HepG2 (cell line): ENCODE results near the gene DYSF. TPM values are rescaled to one million over a fixed set of nuclear protein-coding genes. Genes with fewer than 3 reads are reported as not detected.

Source experiments
- ARHGAP35 ChIP-seq: sonication (generic); formaldehyde crosslinking; IDR thresholded peaks from 2 replicates; pipeline ENCODE4 v1.9.0; 2022; ENCODE audit warnings: mild to moderate bottlenecking, inconsistent platforms, moderate library complexity, missing genetic modification reagents, borderline replicate concordance
- CREBL2 ChIP-seq: sonication (generic); formaldehyde crosslinking; IDR thresholded peaks from 2 replicates; pipeline ENCODE4 v1.8.1; 2023; ENCODE audit warnings: missing genetic modification reagents, mild to moderate bottlenecking, borderline replicate concordance
- DMTF1 ChIP-seq: sonication (generic); formaldehyde crosslinking; IDR thresholded peaks from 2 replicates; pipeline ENCODE4 v1.4.0; 2020; ENCODE audit warnings: mild to moderate bottlenecking, missing genetic modification reagents
- DRAP1 ChIP-seq: IDR thresholded peaks from 2 replicates; pipeline ENCODE4 v1.6.1; 2016; ENCODE audit warnings: missing genetic modification reagents, missing compliant biosample characterization
- EP300 ChIP-seq, 3 experiments: sonication (generic) in 1 of 3; formaldehyde crosslinking in 1 of 3; IDR thresholded peaks; 2 replicates each; pipeline versions ENCODE4 v1.5.1 to v1.6.1; 2011 to 2020; ENCODE audit warnings: low read depth in 2 of 3, low read length in 2 of 3, borderline replicate concordance in 1 of 3, improper control_type of control experiment in 1 of 3, mild to moderate bottlenecking in 1 of 3, missing genetic modification reagents in 1 of 3, moderate library complexity in 1 of 3
- HBP1 ChIP-seq: IDR thresholded peaks from 2 replicates; pipeline ENCODE4 v1.6.1; 2016; ENCODE audit warnings: low read depth, control low read depth
- HIC2 ChIP-seq: sonication (generic); formaldehyde crosslinking; IDR thresholded peaks from 2 replicates; pipeline ENCODE4 v1.9.0; 2022; ENCODE audit warnings: low read depth, missing genetic modification reagents
- HIVEP1 ChIP-seq: sonication (generic); formaldehyde crosslinking; IDR thresholded peaks from 2 replicates; pipeline ENCODE4 v1.4.0; 2020; ENCODE audit warnings: mild to moderate bottlenecking, missing genetic modification reagents
- HMG20A ChIP-seq: IDR thresholded peaks from 2 replicates; pipeline ENCODE4 v1.6.1; 2016; ENCODE audit warnings: borderline replicate concordance
- HOXA9 ChIP-seq: sonication (generic); formaldehyde crosslinking; IDR thresholded peaks from 2 replicates; pipeline ENCODE4 v1.8.1; 2022; ENCODE audit warnings: missing genetic modification reagents, mild to moderate bottlenecking, moderate library complexity, borderline replicate concordance
- IKZF1 ChIP-seq: fragments of 450-650 bp; IDR thresholded peaks from 2 replicates; pipeline ENCODE4 v1.7.1; 2016
- PAX8 ChIP-seq: sonication (generic); formaldehyde crosslinking; IDR thresholded peaks from 2 replicates; pipeline ENCODE4 v1.8.0; 2022; ENCODE audit warnings: mild to moderate bottlenecking, missing genetic modification reagents, borderline replicate concordance
- PHF5A ChIP-seq: IDR thresholded peaks from one replicate; pipeline ENCODE4 v1.6.1; 2018; ENCODE audit warnings: low read depth, missing genetic modification reagents; ENCODE audit not compliant: unreplicated experiment
- PHF8 ChIP-seq: sonication (generic); formaldehyde crosslinking; IDR thresholded peaks from 2 replicates; pipeline ENCODE4 v1.5.0; 2020; ENCODE audit warnings: missing genetic modification reagents
- RFX5 ChIP-seq: IDR thresholded peaks from 2 replicates; pipeline ENCODE4 v1.6.1; 2011; ENCODE audit warnings: low read depth, low read length, improper control_type of control experiment
- ZC3H4 ChIP-seq: sonication (generic); formaldehyde crosslinking; IDR thresholded peaks from 2 replicates; pipeline ENCODE4 v1.4.0; 2020; ENCODE audit warnings: missing genetic modification reagents, borderline replicate concordance
- ZNF260 ChIP-seq: sonication (generic); formaldehyde crosslinking; IDR thresholded peaks from 2 replicates; pipeline ENCODE4 v1.4.0; 2020; ENCODE audit warnings: missing genetic modification reagents, low read depth, mild to moderate bottlenecking, borderline replicate concordance
- ZNF326 ChIP-seq: sonication (generic); formaldehyde crosslinking; IDR thresholded peaks from 2 replicates; pipeline ENCODE4 v1.4.0; 2020; ENCODE audit warnings: missing genetic modification reagents, borderline replicate concordance
- ZNF451 ChIP-seq: sonication (generic); formaldehyde crosslinking; IDR thresholded peaks from 2 replicates; pipeline ENCODE4 v1.5.0; 2020; ENCODE audit warnings: mild to moderate bottlenecking, missing genetic modification reagents
- ZNF510 ChIP-seq: sonication (generic); formaldehyde crosslinking; IDR thresholded peaks from 2 replicates; pipeline ENCODE4 v1.4.0; 2020; ENCODE audit warnings: low read depth, mild to moderate bottlenecking, missing genetic modification reagents
- ZNF652 ChIP-seq: IDR thresholded peaks from 2 replicates; pipeline ENCODE4 v1.6.1; 2016; ENCODE audit warnings: low read depth, borderline replicate concordance
- ZNF691 ChIP-seq: sonication (generic); formaldehyde crosslinking; IDR thresholded peaks from 2 replicates; pipeline ENCODE4 v1.4.0; 2020; ENCODE audit warnings: missing genetic modification reagents, low read depth, mild to moderate bottlenecking, borderline replicate concordance
- ZNF780A ChIP-seq: sonication (generic); formaldehyde crosslinking; IDR thresholded peaks from 2 replicates; pipeline ENCODE4 v1.8.0; 2022; ENCODE audit warnings: mild to moderate bottlenecking, missing genetic modification reagents, moderate library complexity
- polyA plus RNA-seq, 8 experiments: library from polyadenylated mRNA; depleted of rRNA in 3 of 8; stranded (reverse) in 7 of 8; unstranded in 1 of 8; fragments of >200 nt; fragmentation: Illumina TruSeq in 4 of 8; extraction: Trizol in 4 of 8; gene quantifications; 2 replicates each; pipeline versions ENCODE4 v1.2.1 to v1.2.3, GENCODE V29; 2011 to 2016; ENCODE audit warnings: low read depth in 4 of 8, missing spikeins in 1 of 8, mixed read lengths in 1 of 8; ENCODE audit not compliant: insufficient read depth in 1 of 8
- total RNA-seq, 5 experiments: library from RNA; depleted of rRNA; stranded (reverse); fragments of >200 nt; fragmentation: Illumina TruSeq; extraction: Trizol; gene quantifications; 2 replicates each; pipeline ENCODE4 v1.2.3, GENCODE V29; 2016; ENCODE audit warnings: low read depth in 1 of 5

Gene DYSF
- total and polyA plus RNA-seq, 2 of the 13 experiments (the other 11 are each of a cell fraction or from before 2014, with no cell fraction given): 0.15 to 2.4 TPM

- no peak for TF ChIP-seq ZNF691 (CRISPR knock-in tag)
- TF ChIP-seq DMTF1 (CRISPR knock-in tag): no peak
- TF ChIP-seq ZNF451 (CRISPR knock-in tag): no peak
- TF ChIP-seq IKZF1: no peak
- no peak for TF ChIP-seq ZC3H4
- no peak for TF ChIP-seq ZNF326
- TF ChIP-seq HIC2 (CRISPR knock-in tag): no peak
- TF ChIP-seq PAX8 (CRISPR knock-in tag): no peak
- no peak for TF ChIP-seq PHF5A (CRISPR knock-in tag)
- TF ChIP-seq HMG20A (CRISPR knock-in tag): no peak; the same call in 1 of the 2 replicates
- TF ChIP-seq EP300 (IDR thresholded peaks at IDR 0.05; ENCODE audit: low read depth in 2 of 2, low read length in 2 of 2): peak; percentile 58 to 73; a peak in 2 of 4 replicates
- peak; percentile 65; the same call in 1 of the 2 replicates for TF ChIP-seq EP300 (CRISPR knock-in tag; IDR thresholded peaks at IDR 0.05; ENCODE audit: borderline replicate concordance)
- TF ChIP-seq ZNF260 (CRISPR knock-in tag): no peak
- TF ChIP-seq HBP1 (CRISPR knock-in tag): 0 out of 2 replicates have a peak, but pooled peaks have one; percentile 54
- no peak for TF ChIP-seq CREBL2 (CRISPR knock-in tag)
- TF ChIP-seq RFX5: peak; percentile 74
- TF ChIP-seq ARHGAP35: no peak
- no peak for TF ChIP-seq DRAP1 (CRISPR knock-in tag)
- TF ChIP-seq HOXA9 (CRISPR knock-in tag): no peak
- no peak for TF ChIP-seq PHF8 (CRISPR knock-in tag)
- TF ChIP-seq ZNF510: no peak
- no peak for TF ChIP-seq HIVEP1 (CRISPR knock-in tag)
- TF ChIP-seq ZNF780A (CRISPR knock-in tag): no peak
- peak; percentile 96 for TF ChIP-seq ZNF652 (CRISPR knock-in tag)
Observed at GRCh38 chr2:71531522-71532047, 78.2 kb downstream of the DYSF start (continued).
